ENCODE measurements around the gene HSPB6.
"Not testable (repeated sequence)": the region's sequence is repeated elsewhere in the genome, so short reads cannot be mapped to it uniquely, and the experiment has no call there.

Gene HSPB6

GRCh38 chr19:35785339-35785627 is 28.5 kb upstream of the HSPB6 start:
- no peak for DNase-seq

- DNase-seq = no peak
These were observed 27.9 kb upstream of the HSPB6 start for GRCh38 chr19:35784503-35785338.

GRCh38 chr19:35783469-35784434 is 26.9 kb upstream of the HSPB6 start:
- no peak for DNase-seq

GRCh38 chr19:35782589-35782988 is 25.8 kb upstream of the HSPB6 start:
- no peak for DNase-seq

GRCh38 chr19:35781650-35782049 is 24.8 kb upstream of the HSPB6 start:
- no peak for DNase-seq

- no peak for DNase-seq
These were observed 23.9 kb upstream of the HSPB6 start for GRCh38 chr19:35780717-35781116.

GRCh38 chr19:35780058-35780457 is 23.2 kb upstream of the HSPB6 start:
- no peak for DNase-seq

GRCh38 chr19:35779033-35779432 is 22.2 kb upstream of the HSPB6 start:
- DNase-seq = no peak

GRCh38 chr19:35777961-35778360 is 21.1 kb upstream of the HSPB6 start:
- no peak for DNase-seq

- DNase-seq = no peak
These were observed 20.4 kb upstream of the HSPB6 start for GRCh38 chr19:35777086-35777841.

GRCh38 chr19:35776102-35776788 is 19.4 kb upstream of the HSPB6 start:
- DNase-seq = no peak

GRCh38 chr19:35775298-35776101 is 18.7 kb upstream of the HSPB6 start, which contains the start of gene ARHGAP33:
Gene ARHGAP33, plus strand, starts transcription at chr19:35775564. Its CDS starts 95 bp downstream, at chr19:35775659.
- peak; percentile 97 for DNase-seq

GRCh38 chr19:35775046-35775297 is 18.1 kb upstream of the HSPB6 start:
- DNase-seq = no peak

GRCh38 chr19:35774274-35775045 is 17.6 kb upstream of the HSPB6 start:
- no peak for DNase-seq

GRCh38 chr19:35773020-35773806 is 16.4 kb upstream of the HSPB6 start:
- no peak for DNase-seq

GRCh38 chr19:35772362-35772761 is 15.5 kb upstream of the HSPB6 start:
- DNase-seq = not testable (repeated sequence)

- DNase-seq = no peak
These were observed 11.2 kb upstream of the HSPB6 start for GRCh38 chr19:35768082-35768421.

GRCh38 chr19:35767288-35768081 is 10.7 kb upstream of the HSPB6 start:
- no peak for DNase-seq

GRCh38 chr19:35766571-35767104 is 9.8 kb upstream of the HSPB6 start:
- DNase-seq = no peak
